Placental pericyte (primary cell): Measurements from ENCODE around the gene BLTP3A. TPM values are rescaled to one million over a fixed set of nuclear protein-coding genes. Genes with fewer than 3 reads are reported as not detected.

Source experiments
- small RNA-seq: library from RNA; depleted of rRNA; stranded (forward); fragments of <200 nt; gene quantifications from one replicate; pipeline ENCODE3, GENCODE V24; 2012; ENCODE audit warnings: low replicate concordance
- total RNA-seq: library from RNA; depleted of rRNA; stranded (reverse); fragments of >200 nt; gene quantifications from 2 replicates; pipeline ENCODE4 v1.2.3, GENCODE V29; 2012

BLTP3A gene, protein sequence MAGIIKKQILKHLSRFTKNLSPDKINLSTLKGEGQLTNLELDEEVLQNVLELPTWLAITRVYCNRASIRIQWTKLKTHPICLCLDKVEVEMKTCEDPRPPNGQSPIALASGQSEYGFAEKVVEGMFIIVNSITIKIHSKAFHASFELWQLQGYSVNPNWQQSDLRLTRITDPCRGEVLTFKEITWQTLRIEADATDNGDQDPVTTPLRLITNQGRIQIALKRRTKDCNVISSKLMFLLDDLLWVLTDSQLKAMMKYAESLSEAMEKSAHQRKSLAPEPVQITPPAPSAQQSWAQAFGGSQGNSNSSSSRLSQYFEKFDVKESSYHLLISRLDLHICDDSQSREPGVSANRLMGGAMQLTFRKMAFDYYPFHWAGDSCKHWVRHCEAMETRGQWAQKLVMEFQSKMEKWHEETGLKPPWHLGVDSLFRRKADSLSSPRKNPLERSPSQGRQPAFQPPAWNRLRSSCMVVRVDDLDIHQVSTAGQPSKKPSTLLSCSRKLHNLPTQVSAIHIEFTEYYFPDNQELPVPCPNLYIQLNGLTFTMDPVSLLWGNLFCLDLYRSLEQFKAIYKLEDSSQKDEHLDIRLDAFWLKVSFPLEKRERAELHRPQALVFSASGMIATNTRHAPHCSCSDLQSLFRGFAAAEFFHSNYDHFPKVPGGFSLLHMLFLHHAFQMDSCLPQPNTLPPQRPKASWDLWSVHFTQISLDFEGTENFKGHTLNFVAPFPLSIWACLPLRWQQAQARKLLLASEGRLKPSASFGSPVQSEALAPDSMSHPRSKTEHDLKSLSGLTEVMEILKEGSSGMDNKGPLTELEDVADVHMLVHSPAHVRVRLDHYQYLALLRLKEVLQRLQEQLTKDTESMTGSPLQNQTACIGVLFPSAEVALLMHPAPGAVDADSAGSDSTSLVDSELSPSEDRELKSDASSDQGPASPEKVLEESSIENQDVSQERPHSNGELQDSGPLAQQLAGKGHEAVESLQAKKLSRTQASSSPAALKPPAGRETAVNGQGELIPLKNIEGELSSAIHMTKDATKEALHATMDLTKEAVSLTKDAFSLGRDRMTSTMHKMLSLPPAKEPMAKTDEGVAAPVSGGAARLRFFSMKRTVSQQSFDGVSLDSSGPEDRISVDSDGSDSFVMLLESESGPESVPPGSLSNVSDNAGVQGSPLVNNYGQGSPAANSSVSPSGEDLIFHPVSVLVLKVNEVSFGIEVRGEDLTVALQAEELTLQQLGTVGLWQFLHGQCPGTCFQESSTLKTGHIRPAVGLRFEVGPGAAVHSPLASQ (N-terminal part only)
- 7.7 and 16.4 TPM in 2 replicates for total RNA-seq

DNA sequence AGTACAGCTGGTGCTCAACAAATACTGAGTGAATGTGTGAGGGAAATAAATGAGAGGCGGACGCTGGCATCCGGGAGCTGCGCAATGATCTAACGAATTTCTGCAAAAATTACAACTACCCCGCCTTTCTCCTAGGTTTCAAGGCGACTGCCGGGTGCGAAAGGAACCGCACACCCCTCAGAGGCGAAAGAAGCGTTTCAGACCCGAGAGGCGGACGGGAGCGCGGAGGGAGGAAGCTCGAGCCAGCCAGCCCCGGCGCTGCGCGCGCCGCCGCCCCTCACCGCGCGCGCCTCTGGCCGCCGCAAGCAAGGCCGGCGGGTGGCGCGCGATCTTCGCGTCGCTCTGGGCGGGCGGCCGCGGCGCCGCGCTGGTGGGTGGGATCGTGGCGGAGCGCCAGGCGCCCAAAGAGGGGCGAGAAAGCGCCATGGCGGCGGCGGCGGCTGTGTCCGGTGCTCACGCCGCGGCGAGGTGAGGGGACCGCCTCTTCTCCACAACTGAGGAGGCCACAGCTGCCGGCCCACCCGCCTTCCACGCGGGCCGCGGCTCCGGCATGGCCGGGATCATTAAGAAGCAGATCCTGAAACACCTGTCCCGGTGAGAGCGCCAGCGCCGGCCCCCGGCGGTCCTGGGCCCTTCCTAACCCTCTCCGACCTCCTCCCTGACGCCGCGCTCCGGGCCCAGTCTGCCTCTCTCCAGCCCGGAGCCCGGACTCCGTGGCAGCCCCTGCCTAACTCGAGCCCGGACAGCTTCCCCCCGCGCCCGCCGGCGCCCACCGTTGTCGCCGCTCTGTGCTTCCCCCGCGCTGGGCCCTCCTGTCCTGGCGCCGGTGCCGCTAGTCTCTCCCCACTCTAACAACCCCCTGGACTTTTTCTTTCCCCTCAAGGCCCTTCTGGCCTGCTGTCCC lies at the start of gene BLTP3A:
BLTP3A (plus strand) TSS at position 383 of the 904 bp plus-strand sequence; CDS start at position 551, 168 bp downstream.

Small RNA genes within 50 kb of the gene (small RNA-seq; reads per million reads assigned to genes)
- not detected for gene RF00019

Other genes with a start within 250 kb of the BLTP3A start
- gene SPDEF, start 235.8 kb upstream of the BLTP3A start, total RNA-seq, result not detected in 2 replicates
- 46.2 and 58.0 TPM in 2 replicates for gene ILRUN, start 95.3 kb upstream of the BLTP3A start, total RNA-seq
- gene SNRPC, start 34.6 kb upstream of the BLTP3A start, total RNA-seq, result 70.5 and 72.7 TPM in 2 replicates
- gene TAF11, start 96.0 kb downstream of the BLTP3A start, total RNA-seq, result 15.5 and 20.0 TPM in 2 replicates
- 8.8 and 10.9 TPM in 2 replicates for gene ANKS1A, start 97.2 kb downstream of the BLTP3A start, total RNA-seq